GM18870 (cell line): ENCODE results near the gene TRIM13.
"Not testable (repeated sequence)": the region's sequence is repeated elsewhere in the genome, so short reads cannot be mapped to it uniquely, and the experiment has no call there.

ENCODE experiments used
- ATAC-seq: cut with Tn5 transposase; IDR thresholded peaks from one replicate; pipeline ENCODE4 v1.9.1; 2021; ENCODE audit warnings: moderate library complexity; ENCODE audit not compliant: unreplicated experiment

The TRIM13 gene

GRCh38 chr13:50055454-50055853 is 58.6 kb downstream of the TRIM13 start:
- ATAC-seq: no peak

GRCh38 chr13:50060718-50061117 is 63.9 kb downstream of the TRIM13 start:
- no peak for ATAC-seq

DNA sequence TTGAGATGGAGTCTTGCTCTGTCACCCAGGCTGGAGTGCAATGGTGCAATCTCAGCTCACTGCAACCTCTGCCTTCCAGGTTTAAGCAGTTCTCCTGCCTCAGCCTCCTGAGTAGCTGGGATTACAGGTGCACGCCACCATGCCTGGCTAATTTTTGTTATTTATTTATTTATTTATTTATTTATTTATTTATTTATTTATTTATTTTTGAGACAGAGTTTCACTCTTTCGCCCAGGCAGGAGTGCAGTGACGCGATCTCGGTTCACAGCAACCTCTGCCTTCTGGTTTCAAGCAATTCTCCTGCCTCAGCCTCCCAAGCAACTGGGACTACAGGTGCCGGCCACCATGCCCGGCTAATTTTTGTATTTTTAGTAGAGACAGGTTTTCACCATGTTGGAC is 65.5 kb downstream of the TRIM13 start:
- not testable (repeated sequence) for ATAC-seq

GRCh38 chr13:50065712-50066111 is 68.9 kb downstream of the TRIM13 start:
- ATAC-seq: no peak
